H7 (cell line): Measurements from ENCODE around the gene ERC2. TPM values are rescaled to one million over a fixed set of nuclear protein-coding genes. Genes with fewer than 3 reads are reported as not detected.

ENCODE experiments used
- DNase-seq: peaks from one replicate; pipeline ENCODE4 v3.0.0; 2012
- H3K27me3 ChIP-seq: 2 replicates; pipeline ENCODE4 v1.6.0; 2011; ENCODE audit warnings: mild to moderate bottlenecking, low read length; ENCODE audit not compliant: control insufficient read depth, insufficient read depth
- H3K36me3 ChIP-seq: replicated peaks from 2 replicates; pipeline ENCODE4 v1.5.1; 2011; ENCODE audit warnings: low read length; ENCODE audit not compliant: control insufficient read depth, insufficient read depth
- H3K4me3 ChIP-seq: 2 replicates; pipeline ENCODE4 v1.5.1; 2011; ENCODE audit warnings: low read depth, mild to moderate bottlenecking, control low read depth, low read length, moderate library complexity; ENCODE audit not compliant: insufficient read depth
- total RNA-seq: library from RNA; depleted of rRNA; stranded (reverse); fragments of >200 nt; shearing (Covaris generic); gene quantifications from 2 replicates; pipeline ENCODE4 v1.2.3, GENCODE V29; 2014

Gene ERC2
- total RNA-seq, 1 experiment from 2014 or later = 2.4 TPM

GRCh38 chr3:55795746-55796145 lies 672.5 kb downstream of the ERC2 start:
- DNase-seq = no peak
- Histone ChIP-seq H3K36me3 (no peaks in the 10 kb centered on the region), H3K27me3 (no peaks in the 10 kb centered on the region), H3K4me3 (no peak overlapping the region)

- DNase-seq = no peak
- no peaks in the 10 kb centered on the region for H3K27me3 ChIP-seq
- no peak overlapping the region for H3K4me3 ChIP-seq
- no peaks in the 10 kb centered on the region for H3K36me3 ChIP-seq
Observed at GRCh38 chr3:55795296-55795695, 673.0 kb downstream of the ERC2 start.

DNA sequence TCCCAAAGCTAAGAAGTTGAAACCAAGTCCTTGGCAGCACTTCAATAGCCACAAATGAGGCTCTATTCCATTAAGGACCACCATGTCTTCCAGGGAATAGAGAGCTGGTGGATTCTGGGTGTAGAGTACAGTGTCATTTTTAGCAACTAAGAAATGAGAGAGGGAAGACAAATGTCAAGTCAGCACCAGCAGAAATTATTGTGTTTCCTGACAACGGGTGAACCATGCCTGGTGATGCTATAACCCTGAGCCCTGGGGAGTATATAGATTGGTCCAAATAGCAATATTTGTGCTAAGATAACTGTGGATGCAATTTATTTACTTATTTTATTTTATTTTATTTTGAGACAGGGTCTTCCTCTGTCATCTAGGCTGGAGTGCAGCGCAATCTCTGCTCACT lies 675.5 kb downstream of the ERC2 start:
- no peak for DNase-seq
- Histone ChIP-seq H3K27me3 (no peaks in the 10 kb centered on the region), H3K4me3 (no peak overlapping the region), H3K36me3 (no peaks in the 10 kb centered on the region)

- no peak for DNase-seq
- no peaks in the 10 kb centered on the region for H3K36me3 ChIP-seq
- H3K4me3 ChIP-seq = no peak overlapping the region
- no peaks in the 10 kb centered on the region for H3K27me3 ChIP-seq
Observed at GRCh38 chr3:55792009-55792408, 676.3 kb downstream of the ERC2 start.

- no peak for DNase-seq
- Histone ChIP-seq H3K4me3 (no peak overlapping the region), H3K27me3 (no peaks in the 10 kb centered on the region), H3K36me3 (no peaks in the 10 kb centered on the region)
Observed at GRCh38 chr3:55790596-55791350, 677.5 kb downstream of the ERC2 start.

DNA sequence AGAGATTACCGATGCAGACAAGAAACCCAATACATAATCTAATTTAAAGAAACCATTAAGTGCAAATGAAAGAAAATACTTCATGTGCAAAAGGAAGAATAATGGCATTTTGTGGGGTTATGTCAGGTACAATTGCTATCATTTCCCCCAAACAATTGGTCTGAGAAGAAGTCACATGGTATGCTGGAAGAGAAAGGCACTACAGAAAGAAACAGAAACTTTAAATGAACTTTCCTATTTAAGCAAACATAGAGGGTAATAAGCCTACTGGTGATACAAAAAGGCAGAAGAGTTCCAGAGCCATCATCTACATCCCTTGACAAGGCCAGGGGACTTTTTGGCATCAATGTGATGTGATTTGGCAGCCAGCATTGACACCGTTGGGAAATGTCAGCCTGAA lies 678.8 kb downstream of the ERC2 start:
- H3K4me3 ChIP-seq = no peak overlapping the region
- no peak for DNase-seq
- no peaks in the 10 kb centered on the region for H3K27me3 ChIP-seq
- no peaks in the 10 kb centered on the region for H3K36me3 ChIP-seq

DNA sequence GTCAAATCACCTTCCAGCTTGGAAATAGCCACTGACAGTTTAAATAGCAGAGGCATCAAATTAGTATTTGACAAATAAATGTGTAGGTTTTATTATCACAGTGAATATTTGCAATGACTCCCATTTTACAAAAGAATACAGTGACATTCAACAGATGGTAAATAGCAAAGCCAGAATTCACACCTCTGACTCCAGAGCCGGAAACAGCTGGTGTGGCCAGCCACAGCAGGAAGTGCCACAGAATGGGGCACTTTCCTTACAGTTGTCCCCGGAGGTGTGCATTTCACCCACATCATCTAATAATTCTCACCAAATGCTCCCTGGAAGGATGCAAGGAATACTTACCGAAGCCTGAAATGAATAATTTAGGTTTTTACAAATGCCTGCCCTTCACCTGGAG lies 685.5 kb downstream of the ERC2 start:
- no peak for DNase-seq
- no peaks in the 10 kb centered on the region for H3K27me3 ChIP-seq
- H3K4me3 ChIP-seq = no peak overlapping the region
- no peaks in the 10 kb centered on the region for H3K36me3 ChIP-seq

DNA sequence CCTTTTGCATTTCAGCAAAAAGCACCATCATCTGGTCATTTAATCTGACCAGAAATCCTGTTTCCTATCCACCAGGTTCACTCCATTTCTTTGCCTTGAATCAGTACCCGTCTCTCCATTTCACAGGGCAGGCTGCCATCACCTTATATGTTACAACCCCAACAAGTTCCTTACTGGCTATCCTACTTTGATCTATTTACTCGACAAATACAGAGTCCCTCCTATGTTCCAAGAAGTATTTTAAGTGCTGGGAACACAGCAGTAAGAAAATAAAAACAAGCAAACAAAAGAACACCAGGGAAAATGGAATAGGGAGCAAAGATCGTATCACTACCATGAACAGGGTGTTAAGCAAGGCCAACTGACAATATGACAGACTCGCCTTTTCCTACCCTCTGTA lies 685.9 kb downstream of the ERC2 start:
- no peak for DNase-seq
- Histone ChIP-seq H3K4me3 (no peak overlapping the region), H3K36me3 (no peaks in the 10 kb centered on the region), H3K27me3 (no peaks in the 10 kb centered on the region)

DNA sequence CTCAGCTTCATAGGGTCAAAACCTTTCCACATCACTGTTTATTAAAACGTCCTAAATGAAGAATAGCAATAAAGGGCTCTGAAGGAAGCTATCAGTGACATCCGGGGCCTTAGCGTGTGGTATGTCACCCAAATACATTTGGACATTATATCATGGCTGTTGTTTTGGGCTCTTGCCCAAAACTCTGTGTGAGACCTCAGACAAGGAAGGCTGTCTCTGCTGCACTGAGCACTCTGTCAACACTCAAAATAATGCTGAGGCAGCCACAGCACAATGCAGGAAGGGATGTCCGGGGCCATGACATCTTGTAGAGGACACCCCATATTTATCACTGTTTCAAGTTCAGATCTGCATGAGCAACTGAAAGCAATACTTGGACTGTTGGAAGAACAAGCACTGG lies 687.4 kb downstream of the ERC2 start:
- DNase-seq = no peak
- H3K27me3 ChIP-seq = no peaks in the 10 kb centered on the region
- H3K4me3 ChIP-seq = no peak overlapping the region
- no peaks in the 10 kb centered on the region for H3K36me3 ChIP-seq

DNA sequence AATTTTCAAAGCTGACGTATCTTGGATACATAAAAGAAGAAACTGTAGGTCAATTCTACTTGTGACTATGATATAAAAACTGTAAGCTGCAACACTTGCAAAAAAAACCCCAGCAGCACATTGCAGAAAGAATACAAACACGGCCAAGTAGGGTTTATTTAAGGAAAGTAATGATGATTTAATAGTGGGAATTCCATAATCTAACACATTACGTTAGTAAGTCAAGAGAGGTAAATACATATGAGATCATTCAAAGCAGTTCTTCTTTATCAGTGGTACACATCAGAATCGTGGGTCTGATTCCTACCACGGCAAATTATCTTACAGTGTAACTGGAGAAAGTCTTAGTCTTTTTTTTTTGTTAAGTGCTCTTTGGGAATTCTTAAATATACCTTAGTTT lies 688.7 kb downstream of the ERC2 start:
- DNase-seq = no peak
- Histone ChIP-seq H3K36me3 (no peaks in the 10 kb centered on the region), H3K4me3 (no peak overlapping the region), H3K27me3 (no peaks in the 10 kb centered on the region)

DNA sequence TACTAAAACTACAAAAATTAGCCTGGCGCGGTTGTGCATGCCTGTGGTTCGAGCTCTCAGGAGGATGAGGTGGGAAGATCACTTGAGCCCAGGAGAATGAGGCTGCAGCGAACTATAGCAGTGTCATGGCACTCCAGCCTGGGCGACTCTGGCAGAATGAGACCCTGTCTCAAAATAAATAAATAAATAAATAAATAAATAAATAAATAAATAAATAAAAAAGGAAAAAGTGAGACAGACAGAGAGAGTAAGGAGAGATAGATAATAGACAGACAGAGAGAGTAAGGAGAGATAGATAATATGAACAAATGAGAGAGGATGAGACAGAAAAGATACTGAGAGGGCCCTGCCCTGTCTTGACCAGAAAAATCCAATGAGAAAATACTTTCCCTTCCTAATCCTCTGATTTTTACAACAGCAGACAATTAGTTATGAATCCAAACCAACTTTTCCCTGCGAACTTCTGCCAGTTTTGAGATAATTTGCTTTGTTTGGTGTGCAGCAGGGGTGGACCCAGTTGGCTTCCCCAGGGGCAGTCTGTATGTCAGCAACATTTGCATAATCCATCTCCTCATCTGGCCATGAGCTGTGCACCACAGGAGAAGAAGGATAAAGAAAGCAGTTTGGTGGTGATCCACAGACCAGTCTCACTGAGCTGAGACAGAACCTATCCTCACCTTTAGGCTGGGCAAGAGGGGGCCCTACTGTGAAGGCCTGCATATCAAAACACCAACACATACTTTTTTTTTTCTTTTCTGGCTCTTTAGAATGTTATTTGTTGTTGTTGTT lies 692.7 kb downstream of the ERC2 start:
- no peaks in the 10 kb centered on the region for H3K27me3 ChIP-seq
- no peak overlapping the region for H3K4me3 ChIP-seq
- no peak for DNase-seq
- no peaks in the 10 kb centered on the region for H3K36me3 ChIP-seq

DNA sequence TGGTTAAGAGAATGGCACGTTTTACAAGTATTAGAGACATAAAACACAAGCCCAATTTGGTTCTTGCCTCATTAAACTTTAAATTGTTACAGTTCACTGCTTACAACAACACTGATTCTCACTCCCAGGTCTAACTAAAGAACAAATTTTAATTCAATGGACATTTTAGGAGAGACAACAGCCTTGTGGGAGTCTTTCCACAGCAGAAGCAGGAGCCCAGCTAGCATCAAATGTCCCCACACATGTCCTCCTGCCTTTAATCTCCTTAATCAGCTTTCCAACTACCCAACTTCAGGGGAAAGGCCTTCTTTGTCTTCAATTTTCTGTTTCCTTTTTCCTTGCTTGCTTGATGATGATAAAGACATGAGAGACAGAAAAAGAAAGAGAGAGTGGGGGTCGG lies 693.4 kb downstream of the ERC2 start:
- Histone ChIP-seq H3K36me3 (no peaks in the 10 kb centered on the region), H3K27me3 (no peaks in the 10 kb centered on the region), H3K4me3 (no peak overlapping the region)
- DNase-seq = no peak

- H3K4me3 ChIP-seq = no peak overlapping the region
- no peaks in the 10 kb centered on the region for H3K36me3 ChIP-seq
- no peaks in the 10 kb centered on the region for H3K27me3 ChIP-seq
Observed at GRCh38 chr3:55771503-55771902, 696.8 kb downstream of the ERC2 start.

GRCh38 chr3:55770077-55770476 lies 698.2 kb downstream of the ERC2 start:
- DNase-seq = peak; percentile 32
- Histone ChIP-seq H3K4me3 (no peak overlapping the region), H3K36me3 (no peaks in the 10 kb centered on the region), H3K27me3 (no peaks in the 10 kb centered on the region)

More at GRCh38 chr3:55771503-55771902, 696.8 kb downstream of the ERC2 start:
- no peak for DNase-seq

- Histone ChIP-seq H3K36me3 (no peaks in the 10 kb centered on the region), H3K27me3 (no peaks in the 10 kb centered on the region), H3K4me3 (no peak overlapping the region)
- DNase-seq = no peak
Observed at GRCh38 chr3:55766753-55767152, 701.5 kb downstream of the ERC2 start.
